GM18498 (cell line): ENCODE measurements around the gene SLC52A1.
"Not testable (repeated sequence)": the region's sequence is repeated elsewhere in the genome, so short reads cannot be mapped to it uniquely, and the experiment has no call there.

Experiments
- ATAC-seq: cut with Tn5 transposase; IDR thresholded peaks from one replicate; pipeline ENCODE4 v1.9.1; 2021; ENCODE audit warnings: mild to moderate bottlenecking, moderate library complexity; ENCODE audit not compliant: unreplicated experiment

Gene SLC52A1

DNA sequence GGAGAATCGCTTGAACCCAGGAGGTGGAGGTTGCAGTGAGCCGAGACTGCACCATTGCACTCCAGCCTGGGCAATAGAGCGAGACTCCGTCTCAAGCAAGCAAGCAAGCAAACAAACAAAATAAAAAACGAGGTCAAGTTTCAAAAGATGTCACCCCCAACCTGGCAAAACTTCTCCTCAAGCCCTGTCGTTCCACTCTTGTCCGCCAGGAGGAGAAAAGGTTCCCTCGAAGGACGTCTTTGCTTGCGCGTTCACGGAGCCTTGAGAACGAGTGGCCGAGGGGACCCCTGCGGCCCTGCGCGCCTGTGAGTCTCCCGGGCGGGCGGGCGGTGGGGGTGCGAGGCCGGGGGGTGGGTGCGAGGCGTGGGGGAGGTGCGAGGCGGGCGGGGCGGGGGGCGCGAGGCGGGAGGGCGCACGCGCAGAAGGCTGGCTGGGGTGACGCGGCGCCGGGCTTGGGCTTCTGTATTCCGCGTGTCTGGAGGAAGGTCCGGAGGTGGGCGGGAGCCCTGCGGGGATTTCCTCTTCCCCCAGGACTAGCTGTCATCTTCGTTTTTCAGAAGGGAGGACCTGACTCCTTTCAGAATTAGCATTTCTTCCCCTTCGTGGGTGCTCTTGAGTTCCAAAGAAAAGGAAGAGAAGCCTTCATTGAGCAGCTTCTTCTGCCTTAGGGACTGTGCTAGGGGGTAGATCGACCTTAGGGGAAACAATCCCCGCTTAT is 3.7 kb downstream of the SLC52A1 start:
- peak; percentile 64 for ATAC-seq

DNA sequence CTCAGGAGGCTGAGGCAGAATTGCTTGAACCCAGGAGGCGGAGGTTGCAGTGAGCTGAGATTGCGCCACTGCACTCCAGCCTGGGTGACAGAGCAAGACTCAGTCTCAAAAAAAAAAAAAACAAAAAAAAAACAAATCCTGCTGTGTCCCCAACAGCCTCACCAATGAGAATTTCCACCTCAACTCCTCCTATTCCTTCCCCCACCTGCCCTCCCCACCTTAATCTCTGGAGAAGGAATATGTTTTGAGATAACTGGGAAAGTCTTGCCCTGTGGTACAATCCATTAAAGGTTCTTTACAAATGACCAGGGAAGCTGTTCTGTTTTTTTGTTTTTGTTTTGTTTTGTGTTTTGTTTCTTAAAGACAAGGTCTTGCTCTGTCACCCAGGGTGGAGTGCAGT is 5.1 kb downstream of the SLC52A1 start:
- not testable (repeated sequence) for ATAC-seq

DNA sequence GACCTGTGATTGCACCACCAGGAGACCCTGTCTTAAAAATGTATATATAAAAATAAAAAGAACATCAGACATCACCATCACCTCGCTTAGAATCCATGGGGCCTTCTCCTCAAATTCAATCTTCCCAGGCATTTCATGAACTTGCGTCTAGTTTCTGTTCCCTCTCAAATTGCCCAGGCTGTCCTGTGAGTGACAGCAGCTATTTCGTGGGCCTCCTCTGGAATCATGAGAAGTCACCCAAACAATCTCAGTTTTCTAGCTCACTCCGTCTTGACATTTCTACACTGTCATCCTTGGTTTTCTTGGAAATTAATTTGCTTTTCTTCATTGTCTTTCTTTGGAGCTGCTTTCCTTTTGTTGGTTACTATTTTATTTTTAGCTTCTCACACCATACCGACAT is 7.3 kb downstream of the SLC52A1 start:
- ATAC-seq = no peak

DNA sequence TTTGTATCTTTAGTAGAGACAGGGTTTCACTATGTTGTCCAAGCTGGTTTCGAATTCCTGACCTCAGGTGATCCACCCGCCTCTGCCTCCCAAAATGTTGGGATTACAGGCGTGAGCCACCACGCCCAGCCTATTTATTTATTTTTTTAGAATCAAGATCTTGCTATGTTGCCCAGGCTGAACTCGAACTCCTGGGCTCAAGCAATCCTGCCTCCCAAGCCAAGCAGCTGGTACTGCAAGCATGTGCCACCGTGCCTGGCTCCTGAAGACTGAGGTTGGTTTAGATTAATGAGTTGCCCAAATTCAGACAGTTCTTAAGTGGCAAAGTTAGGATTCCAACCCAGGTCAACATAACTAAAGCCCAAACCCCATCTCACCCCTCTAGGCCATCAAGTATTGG is 7.9 kb downstream of the SLC52A1 start:
- no peak for ATAC-seq

DNA sequence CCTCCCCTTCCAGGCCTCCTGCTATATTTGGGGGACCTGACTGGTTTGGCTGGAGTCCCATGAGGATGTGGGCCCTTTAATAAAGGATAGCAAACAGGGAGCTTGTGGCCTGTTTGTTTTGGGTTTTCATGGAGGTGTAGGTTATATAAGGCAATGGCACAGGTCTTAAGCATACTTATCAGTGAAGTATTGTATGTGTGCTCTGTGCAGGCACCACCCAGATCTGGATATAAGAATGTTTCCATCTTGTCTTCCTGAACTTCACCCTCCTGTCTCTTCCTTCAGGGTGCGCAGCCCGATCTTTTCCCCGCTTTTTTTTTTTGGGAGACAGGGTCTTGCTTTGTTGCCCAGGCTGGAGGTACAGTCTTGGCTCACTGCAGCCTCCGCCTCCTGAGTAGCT is 10.6 kb downstream of the SLC52A1 start:
- no peak for ATAC-seq

DNA sequence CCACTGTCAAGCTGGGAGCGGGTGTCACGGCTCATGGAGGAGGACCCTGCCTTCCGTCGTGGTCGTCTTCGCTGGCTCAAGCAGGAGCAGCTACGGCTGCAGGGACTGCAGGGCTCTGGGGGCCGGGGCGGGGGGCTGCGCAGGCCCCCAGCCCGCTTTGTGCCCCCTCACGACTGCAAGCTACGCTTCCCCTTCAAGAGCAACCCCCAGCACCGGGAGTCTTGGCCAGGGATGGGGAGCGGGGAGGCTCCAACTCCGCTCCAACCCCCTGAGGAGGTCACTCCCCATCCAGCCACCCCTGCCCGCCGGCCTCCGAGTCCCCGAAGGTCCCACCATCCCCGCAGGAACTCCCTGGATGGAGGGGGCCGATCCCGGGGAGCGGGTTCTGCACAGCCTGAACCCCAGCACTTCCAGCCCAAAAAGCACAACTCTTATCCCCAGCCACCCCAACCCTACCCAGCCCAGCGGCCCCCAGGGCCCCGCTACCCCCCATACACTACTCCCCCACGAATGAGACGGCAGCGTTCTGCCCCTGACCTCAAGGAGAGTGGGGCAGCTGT is 11.6 kb downstream of the SLC52A1 start:
- no peak for ATAC-seq

DNA sequence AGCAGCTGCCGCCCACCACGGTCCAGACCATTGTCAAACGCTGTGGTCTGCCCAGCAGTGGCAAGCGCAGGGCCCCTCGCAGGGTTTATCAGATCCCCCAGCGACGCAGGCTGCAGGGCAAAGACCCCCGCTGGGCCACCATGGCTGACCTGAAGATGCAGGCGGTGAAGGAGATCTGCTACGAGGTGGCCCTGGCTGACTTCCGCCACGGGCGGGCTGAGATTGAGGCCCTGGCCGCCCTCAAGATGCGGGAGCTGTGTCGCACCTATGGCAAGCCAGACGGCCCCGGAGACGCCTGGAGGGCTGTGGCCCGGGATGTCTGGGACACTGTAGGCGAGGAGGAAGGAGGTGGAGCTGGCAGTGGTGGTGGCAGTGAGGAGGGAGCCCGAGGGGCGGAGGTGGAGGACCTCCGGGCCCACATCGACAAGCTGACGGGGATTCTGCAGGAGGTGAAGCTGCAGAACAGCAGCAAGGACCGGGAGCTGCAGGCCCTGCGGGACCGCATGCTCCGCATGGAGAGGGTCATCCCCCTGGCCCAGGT is 13.0 kb downstream of the SLC52A1 start:
- no peak for ATAC-seq

DNA sequence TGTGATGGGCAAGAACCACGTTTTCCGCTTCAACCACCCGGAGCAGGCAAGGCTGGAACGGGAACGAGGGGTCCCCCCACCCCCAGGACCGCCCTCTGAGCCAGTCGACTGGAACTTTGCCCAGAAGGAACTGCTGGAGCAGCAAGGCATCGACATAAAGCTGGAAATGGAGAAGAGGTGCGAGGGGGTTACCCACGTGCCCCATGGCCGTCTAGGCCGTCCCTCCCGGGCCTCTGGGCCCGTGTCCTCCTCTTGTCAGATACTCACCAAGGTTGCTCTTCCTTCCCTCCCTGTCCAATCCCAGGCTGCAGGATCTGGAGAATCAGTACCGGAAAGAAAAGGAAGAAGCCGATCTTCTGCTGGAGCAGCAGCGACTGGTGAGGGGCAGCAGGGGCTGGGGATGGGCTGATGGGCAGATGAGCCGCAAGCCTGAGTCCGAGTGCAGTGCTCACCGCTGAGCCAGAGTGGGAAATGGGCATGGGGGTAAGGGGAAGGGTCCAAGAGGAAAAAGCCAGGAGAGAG is 14.7 kb downstream of the SLC52A1 start:
- no peak for ATAC-seq

DNA sequence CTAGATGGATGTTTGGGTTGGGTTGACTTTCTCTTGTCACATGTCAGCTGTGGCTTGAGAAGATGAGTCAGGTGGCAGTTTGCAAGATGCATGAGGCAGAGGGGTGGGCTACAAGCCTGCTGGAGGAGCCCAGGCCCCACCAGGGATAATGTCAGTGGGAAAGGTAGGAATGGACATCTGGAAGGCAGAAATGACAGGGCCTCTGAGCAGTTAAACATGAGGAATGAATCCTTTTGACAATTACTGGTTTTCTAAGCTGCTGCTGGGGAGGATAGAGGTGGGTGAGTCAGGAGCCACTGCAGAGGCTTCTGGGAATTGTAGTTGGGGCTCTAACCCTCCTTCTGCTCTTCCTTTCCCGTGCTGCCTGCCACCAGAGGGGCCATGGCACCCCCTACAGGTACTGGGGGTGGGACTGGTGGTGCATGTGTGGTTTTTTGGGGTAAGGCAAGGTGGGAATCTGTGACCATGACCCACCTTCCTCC is 15.7 kb downstream of the SLC52A1 start:
- no peak for ATAC-seq

DNA sequence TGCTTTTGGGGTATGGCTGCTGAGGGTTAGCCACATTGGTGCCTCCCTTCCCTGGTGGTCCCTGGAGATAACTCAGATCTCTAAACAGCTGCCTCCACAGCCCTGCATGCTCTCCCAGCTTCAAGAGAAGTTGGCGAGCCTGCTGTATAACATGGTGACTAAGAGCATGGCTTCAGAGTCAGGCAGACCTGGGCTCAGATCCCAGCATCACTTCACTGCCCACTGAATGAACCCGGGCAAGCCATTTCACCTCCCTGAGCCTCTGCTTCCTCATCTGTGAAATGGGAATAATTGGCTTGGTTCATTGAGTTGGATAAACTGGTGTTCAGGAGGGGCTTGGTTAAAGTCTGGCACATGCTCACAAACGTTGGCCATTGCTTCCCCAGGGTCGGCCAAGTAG is 20.9 kb downstream of the SLC52A1 start:
- no peak for ATAC-seq

DNA sequence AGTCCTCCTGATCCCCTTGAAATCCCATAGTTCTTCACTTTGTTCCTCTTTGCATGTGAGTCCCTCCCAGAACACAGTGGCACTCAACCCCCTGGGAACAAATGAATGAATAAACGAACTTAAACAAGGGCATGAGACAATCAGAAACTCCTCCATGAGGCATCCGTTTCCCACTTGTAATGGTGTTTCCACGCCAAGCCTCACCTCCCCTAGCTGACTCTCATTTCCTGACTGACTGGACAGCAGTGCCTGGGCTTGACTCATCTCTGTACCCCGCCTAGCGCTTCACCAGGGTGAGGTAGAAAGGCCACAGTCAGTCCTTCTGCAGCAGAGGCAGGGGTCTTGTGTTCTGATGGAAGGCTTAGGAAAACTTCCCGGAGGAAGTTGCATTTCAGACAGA is 23.3 kb downstream of the SLC52A1 start:
- no peak for ATAC-seq

DNA sequence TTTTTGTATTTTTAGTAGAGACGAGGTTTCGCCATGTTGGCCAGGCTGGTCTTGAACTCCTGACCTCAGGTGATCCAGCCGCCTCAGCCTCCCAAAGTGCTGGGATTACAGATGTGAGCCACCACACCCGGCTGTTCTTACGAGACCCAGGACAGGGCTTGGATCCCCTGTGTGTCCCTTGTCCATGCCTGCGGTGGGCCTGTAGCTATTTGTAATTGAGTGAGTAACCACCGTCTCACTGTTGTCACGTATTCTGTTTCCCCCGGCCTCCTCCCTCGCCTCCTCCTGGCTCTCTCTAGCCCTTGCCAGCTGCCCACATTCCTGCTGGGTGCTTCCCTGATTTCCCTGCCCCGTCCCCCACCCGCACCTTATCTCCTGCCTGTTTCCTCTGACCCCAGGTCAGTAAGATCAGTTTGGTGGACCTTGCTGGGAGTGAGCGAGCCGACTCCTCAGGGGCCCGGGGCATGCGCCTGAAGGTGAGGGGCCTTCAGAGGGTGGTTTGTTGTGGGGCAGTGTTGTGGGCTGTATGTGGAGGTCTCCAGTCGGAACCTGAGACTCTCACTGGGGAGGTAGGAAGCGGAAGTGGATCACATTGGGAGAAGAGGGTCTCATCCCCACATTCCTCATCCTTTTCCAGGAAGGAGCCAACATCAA is 31.9 kb downstream of the SLC52A1 start:
- no peak for ATAC-seq

DNA sequence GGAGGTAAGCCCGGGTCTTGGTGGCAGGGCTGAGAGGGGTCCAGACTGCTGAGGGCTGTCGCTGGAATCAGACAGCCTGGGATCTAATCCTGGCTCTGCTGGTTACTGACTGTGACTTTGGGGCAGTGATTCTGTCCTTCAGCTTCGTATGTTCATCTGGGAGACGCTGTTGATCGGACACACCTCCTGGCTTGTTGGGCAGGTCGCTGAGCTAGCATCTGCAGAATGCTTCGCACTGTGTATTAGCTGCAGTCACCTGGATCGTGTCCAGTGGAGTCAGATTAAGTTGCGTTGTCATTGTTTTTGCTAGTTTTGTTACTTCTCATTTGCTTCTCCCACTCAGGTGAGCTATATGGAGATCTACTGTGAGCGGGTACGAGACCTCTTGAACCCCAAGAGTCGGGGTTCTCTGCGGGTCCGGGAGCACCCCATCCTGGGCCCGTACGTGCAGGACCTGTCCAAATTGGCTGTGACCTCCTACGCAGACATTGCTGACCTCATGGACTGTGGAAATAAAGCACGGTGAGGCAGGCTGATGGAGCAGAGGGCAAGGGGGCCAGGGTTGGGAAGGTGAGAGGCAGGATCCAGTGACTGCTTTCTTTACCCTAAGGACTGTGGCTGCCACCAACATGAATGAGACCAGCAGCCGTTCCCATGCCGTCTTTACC is 33.0 kb downstream of the SLC52A1 start:
- ATAC-seq = no peak

DNA sequence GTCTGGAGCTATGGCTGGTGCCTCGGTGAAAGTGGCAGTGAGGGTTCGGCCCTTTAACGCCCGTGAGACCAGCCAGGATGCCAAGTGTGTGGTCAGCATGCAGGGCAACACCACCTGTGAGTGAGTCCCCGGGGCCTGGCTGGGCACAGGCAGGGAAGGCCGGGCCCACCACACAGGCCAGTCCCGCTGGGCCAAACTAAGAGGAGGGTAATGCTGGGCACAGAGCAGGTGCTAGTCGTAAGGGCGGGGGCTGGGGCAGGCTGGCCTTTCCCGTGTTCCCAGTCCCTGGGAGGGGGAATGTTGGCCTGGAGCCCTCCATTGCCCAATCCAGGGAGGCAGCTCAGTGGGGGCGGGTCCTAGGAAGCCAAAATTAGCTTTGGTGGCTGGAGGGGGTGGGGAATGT is 35.0 kb downstream of the SLC52A1 start:
- no peak for ATAC-seq

DNA sequence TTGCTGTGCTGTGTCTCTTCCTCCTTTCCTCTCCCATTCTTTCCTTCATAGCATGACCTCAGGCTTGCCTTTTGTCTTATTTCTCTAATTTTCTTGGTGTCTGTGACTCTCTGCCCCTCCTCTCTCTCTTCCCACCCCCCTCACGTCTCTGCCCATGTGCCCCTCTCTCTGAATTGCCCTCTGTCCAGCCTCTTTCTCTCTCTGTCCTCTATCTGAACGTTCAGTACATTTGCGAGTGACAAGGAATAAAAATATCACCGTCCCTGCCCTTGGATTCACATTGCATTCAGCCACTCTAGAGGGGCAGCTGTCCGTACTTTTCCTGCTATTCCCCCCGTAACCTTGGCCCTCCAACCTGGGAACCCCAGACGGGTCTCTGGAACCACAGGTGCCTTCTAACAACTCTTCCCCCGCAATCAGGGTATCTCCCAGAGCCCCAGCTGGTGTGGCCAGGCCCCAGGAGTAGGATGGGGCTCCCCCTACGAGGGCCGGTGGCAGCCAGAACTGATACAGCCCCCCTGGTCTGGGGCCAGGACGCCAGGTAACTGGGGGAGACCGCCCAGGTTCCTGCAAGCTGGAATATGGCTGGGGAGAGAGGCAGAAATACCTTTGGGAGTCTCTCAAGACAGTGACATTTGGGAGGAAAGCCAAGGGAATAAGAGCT is 35.7 kb downstream of the SLC52A1 start:
- no peak for ATAC-seq

DNA sequence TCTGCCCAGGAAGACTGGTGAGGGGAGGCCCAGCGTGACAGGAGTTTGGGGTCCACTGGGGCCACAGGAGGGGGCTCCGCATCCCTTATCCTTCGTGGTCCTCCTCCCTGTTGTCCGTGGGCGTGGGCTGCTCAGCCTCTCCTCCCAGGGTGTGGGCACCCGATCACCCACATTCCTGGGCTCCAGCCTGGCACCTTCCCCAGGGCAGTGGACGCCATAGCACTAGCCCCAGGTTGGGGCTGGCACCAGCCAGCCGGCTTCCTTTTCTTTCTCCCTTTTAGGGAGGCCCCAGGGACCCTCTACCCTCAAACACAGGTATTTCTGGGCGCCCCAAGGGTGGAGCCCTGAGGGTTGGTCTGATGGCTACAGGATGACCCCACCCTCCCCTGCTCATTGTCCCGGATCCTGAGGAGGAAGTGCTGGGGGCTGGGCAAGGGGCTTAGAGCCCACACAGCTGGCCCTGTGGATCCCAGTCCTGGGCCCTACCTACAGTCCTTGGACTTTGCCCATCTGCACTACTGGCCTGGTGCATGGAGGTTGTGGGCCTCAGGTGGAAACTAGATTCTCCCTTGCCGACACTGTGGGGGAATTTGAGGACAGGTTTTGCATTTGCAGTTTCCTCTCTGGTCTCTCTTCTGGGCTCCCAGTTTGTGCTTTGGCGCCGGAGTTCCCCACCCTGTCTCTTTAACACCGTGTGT is 36.3 kb downstream of the SLC52A1 start:
- ATAC-seq = no peak

DNA sequence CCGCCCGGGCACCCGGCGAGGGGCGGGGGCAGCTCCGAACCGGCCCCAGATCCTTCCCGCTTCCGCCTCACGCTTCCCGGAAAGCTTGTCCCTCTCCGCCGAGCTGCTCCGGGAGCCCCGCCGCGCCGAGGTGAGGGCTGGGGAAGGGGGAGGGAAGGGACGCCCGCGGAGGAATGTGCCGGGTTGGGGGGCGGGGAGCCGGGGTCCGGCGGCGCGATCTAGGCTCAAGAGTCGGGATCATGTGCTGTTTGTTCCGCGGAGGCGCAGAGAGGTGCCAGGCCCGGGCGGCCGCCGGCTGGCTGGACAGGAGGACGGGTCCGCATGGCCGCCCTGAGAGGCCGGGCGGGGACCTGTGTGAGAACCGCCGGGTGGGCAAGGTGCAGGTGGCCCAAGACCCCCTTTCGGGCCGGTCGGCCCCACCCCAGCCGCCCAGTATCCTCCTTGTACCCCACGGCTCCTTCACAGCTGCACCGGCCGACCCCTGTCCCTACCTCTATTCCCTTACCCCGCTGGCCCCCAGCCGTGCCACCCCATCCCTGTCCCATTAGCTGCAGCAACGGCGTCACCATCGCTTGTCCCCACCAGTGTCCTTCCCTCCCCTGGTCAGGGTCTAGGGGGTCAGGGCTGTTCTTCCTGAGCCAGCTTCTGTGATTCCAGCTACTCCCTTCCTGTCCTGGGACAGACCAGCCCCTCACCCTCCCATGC is 37.0 kb downstream of the SLC52A1 start:
- no peak for ATAC-seq

DNA sequence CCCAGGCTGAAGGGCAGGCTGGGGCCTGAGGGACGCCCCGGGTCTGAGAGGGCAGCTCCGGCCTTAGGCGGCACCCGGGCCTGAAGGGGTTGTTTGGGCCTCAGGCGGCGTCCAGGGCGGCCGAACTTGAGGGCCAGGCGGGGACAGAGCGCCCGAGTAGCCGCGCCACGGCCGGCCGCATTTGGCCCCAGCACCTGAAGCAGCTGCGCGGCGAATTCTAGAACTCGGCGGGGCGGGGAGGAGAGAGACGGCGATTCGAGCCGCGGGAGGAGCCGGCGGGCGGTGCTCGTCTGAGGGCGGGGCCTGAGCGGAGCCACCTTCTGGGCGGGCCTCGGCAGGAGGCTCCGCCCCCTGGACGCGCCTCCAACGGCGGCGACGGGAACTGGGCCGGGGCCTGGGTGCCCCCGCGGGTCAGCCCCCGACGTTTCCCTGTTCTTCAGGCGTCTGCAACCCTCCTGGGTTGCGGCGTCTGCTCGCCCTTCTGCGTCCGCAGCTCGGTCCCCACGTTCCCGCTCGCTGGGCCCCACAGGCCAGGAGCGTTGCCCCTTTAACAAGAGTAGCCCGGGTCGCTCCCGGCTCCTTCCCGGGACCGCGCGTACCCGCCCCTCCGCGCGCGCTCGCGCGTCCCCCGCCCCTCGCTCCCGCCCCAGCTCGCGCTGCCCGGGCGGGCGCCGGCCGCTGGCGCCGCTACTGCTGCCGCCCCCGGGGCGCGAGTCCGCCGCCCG is 37.8 kb downstream of the SLC52A1 start, which contains the start of the genes INCA1 and KIF1C:
TSS of gene INCA1 (minus strand) at position 221 of the 725 bp plus-strand sequence. CDS start 3,085 bp downstream, outside the sequence.
TSS of gene KIF1C (plus strand) at position 649 of the 725 bp plus-strand sequence. CDS start 2,297 bp downstream, outside the sequence.
- peak; percentile 88 for ATAC-seq
